Endothelial cell of umbilical vein (primary cell): ENCODE measurements around the gene ADAMTS19.

Experiments
- JUN ChIP-seq: IDR thresholded peaks from 2 replicates; pipeline ENCODE4 v1.6.1; 2011; ENCODE audit warnings: borderline replicate concordance, low read depth; ENCODE audit not compliant: insufficient read length, insufficient read depth
- POLR2AphosphoS5 ChIP-seq: IDR thresholded peaks from 2 replicates; pipeline ENCODE4 v1.6.1; 2012; ENCODE audit warnings: low read depth, mild to moderate bottlenecking, control low read depth, low read length, moderate library complexity; ENCODE audit not compliant: insufficient read depth
- TF ChIP-seq, protein P1 (sequence below), 2 donors: IDR thresholded peaks; 1 replicate in 1 of 2; 2 replicates in 1 of 2; pipeline ENCODE4 v1.5.1; 2011; ENCODE audit warnings: low read length in 2 of 2, mild to moderate bottlenecking in 2 of 2, moderate library complexity in 2 of 2, control low read depth in 1 of 2, inconsistent platforms in 1 of 2, low read depth in 1 of 2; ENCODE audit not compliant: insufficient read depth in 1 of 2; ENCODE audit errors: extremely low read depth in 1 of 2

DNA sequence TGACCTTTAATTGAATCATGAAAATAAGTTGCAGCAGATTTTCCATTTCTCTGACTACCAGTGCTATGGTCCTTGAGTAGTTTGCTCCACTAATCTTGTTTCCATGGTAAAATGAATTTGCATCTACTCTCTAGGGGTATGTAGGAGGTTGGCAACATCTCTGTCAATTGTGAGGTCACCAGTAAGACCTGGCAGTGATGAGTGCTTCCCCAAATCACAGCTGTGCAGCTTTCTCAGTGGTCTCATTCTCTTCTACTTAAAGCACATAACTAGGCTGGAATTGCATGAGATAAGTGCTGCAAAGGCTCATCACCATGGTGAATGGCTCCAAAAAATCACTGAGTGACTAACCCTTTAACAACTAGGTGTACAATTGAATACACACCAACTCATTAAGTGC is 36.3 kb downstream of the ADAMTS19 start:
- TF ChIP-seq POLR2AphosphoS5, result no peak
- TF ChIP-seq JUN, result no peak
- TF ChIP-seq, protein P1, sequence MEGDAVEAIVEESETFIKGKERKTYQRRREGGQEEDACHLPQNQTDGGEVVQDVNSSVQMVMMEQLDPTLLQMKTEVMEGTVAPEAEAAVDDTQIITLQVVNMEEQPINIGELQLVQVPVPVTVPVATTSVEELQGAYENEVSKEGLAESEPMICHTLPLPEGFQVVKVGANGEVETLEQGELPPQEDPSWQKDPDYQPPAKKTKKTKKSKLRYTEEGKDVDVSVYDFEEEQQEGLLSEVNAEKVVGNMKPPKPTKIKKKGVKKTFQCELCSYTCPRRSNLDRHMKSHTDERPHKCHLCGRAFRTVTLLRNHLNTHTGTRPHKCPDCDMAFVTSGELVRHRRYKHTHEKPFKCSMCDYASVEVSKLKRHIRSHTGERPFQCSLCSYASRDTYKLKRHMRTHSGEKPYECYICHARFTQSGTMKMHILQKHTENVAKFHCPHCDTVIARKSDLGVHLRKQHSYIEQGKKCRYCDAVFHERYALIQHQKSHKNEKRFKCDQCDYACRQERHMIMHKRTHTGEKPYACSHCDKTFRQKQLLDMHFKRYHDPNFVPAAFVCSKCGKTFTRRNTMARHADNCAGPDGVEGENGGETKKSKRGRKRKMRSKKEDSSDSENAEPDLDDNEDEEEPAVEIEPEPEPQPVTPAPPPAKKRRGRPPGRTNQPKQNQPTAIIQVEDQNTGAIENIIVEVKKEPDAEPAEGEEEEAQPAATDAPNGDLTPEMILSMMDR (IDR thresholded peaks at IDR 0.05; ENCODE audit: extremely low read depth in 1 of 2, insufficient read depth in 1 of 2, low read depth in 1 of 2, low read length in 2 of 2), result no peak
